Measurements from ENCODE around the gene OSBPL7. TPM values are rescaled to one million over a fixed set of nuclear protein-coding genes. Genes with fewer than 3 reads are reported as not detected.

Gene OSBPL7
- total RNA-seq, 1 experiment from 2014 or later = 13.0 TPM

DNA sequence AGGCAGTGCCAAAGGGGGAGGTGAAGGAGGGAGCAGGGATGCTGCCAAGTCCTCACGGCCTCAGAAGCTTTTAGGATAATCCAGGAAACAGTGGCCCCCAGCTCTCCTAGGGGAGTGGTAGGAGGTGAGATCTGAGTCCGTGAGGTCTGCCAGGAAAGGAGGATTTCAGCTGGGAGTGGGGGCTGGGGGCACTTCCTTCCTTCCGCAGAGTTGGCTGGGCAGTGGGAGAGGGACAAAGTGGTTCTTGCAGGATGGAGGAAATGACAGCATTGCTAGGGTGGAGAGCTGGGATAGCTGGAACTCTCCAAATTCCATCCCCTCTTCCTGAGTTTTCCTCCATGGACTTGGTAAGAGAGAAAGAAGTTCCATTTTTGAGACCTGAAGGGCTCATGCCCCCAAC, 34.1 kb upstream of the OSBPL7 start:
- Histone ChIP-seq H3K14ac (ENCODE audit: insufficient read depth, low read length) (no peak overlapping the region; the same call in 1 of the 2 replicates), H3K9ac (ENCODE audit: extremely low read depth, insufficient read length, low read length) (no peak overlapping the region), H4K5ac (ENCODE audit: insufficient read length, low read depth, low read length) (no peak overlapping the region), H2BK120ac (ENCODE audit: low read depth, low read length, poor library complexity, severe bottlenecking) (no peak overlapping the region), H2AFZ (ENCODE audit: low read length) (no peak overlapping the region), H3K9me3 (ENCODE audit: control insufficient read depth, low read depth, low read length) (no peaks in the 10 kb centered on the region), H3K27ac (ENCODE audit: insufficient read length, low read depth, low read length) (no peak overlapping the region), H3T11ph (ENCODE audit: low read length) (no peak overlapping the region), H3K18ac (ENCODE audit: insufficient read length, low read depth, low read length) (no peak overlapping the region), H2BK12ac (ENCODE audit: insufficient read length, low read depth, low read length) (no peak overlapping the region), H3K79me2 (ENCODE audit: insufficient read depth, low read length) (no peaks in the 10 kb centered on the region), H3K23ac (ENCODE audit: insufficient read length, low read depth, low read length) (no peak overlapping the region), H3K4me1 (ENCODE audit: insufficient read depth, low read length) (peaks cover 3% of the 10 kb centered on the region), H4K20me1 (ENCODE audit: control insufficient read depth, insufficient read depth, insufficient read length) (no peaks in the 10 kb centered on the region), H2BK20ac (ENCODE audit: low read depth, low read length, poor library complexity, severe bottlenecking) (no peak overlapping the region), H3K23me2 (ENCODE audit: insufficient read length, low read depth, low read length, poor library complexity, severe bottlenecking) (peaks cover 13% of the 10 kb centered on the region), H2BK5ac (ENCODE audit: insufficient read length, low read length) (no peak overlapping the region), H2BK15ac (ENCODE audit: low read depth, low read length) (no peak overlapping the region), H4K91ac (ENCODE audit: insufficient read length, low read depth, low read length) (no peak overlapping the region), H2AK5ac (ENCODE audit: insufficient read length, low read length) (no peak overlapping the region), H3K4me2 (ENCODE audit: insufficient read depth, insufficient read length, low read length) (no peak overlapping the region), H4K8ac (replicated peaks; ENCODE audit: insufficient read length, low read depth, low read length) (no peak overlapping the region), H3K79me1 (ENCODE audit: insufficient read depth, low read depth, low read length, poor library complexity, severe bottlenecking) (no peaks in the 10 kb centered on the region), H3K56ac (ENCODE audit: insufficient read length, low read depth, low read length) (no peak overlapping the region), H3K27me3 (ENCODE audit: insufficient read depth, low read length) (peaks cover 27% of the 10 kb centered on the region), H3K4ac (ENCODE audit: low read depth, low read length) (no peak overlapping the region)
- H3K27me3 Mint-ChIP-seq (ENCODE audit: low read depth) = peaks cover 86% of the 10 kb centered on the region
- H3K27ac Mint-ChIP-seq = no peak overlapping the region
- no peak overlapping the region for H3K4me3 Mint-ChIP-seq
- no peak for DNase-seq
- H3K4me1 Mint-ChIP-seq = peaks cover 34 to 42% of the 10 kb centered on the region in 2 experiments
- no peaks in the 10 kb centered on the region; a peak in 1 of 5 replicates for H3K9me3 Mint-ChIP-seq
- no peaks in the 10 kb centered on the region for H3K36me3 Mint-ChIP-seq (ENCODE audit: insufficient read depth in 1 of 3, low read depth in 3 of 3)
- WGBS (ENCODE audit: extremely low coverage, insufficient read length, low lambda C conversion rate) = no CpG with 5 or more reads among the region's 3 CpGs
- TF ChIP-seq, protein P1, sequence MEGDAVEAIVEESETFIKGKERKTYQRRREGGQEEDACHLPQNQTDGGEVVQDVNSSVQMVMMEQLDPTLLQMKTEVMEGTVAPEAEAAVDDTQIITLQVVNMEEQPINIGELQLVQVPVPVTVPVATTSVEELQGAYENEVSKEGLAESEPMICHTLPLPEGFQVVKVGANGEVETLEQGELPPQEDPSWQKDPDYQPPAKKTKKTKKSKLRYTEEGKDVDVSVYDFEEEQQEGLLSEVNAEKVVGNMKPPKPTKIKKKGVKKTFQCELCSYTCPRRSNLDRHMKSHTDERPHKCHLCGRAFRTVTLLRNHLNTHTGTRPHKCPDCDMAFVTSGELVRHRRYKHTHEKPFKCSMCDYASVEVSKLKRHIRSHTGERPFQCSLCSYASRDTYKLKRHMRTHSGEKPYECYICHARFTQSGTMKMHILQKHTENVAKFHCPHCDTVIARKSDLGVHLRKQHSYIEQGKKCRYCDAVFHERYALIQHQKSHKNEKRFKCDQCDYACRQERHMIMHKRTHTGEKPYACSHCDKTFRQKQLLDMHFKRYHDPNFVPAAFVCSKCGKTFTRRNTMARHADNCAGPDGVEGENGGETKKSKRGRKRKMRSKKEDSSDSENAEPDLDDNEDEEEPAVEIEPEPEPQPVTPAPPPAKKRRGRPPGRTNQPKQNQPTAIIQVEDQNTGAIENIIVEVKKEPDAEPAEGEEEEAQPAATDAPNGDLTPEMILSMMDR (conservative IDR thresholded peaks at IDR 0.05) = no peak

Measured in H9 (cell line).